Caco-2 (cell line): Measurements from ENCODE around the gene TRAF3IP1. TPM values are rescaled to one million over a fixed set of nuclear protein-coding genes. Genes with fewer than 3 reads are reported as not detected.

Experiments
- BruUV-seq: library from RNA; stranded (reverse); fragments of 400-500 nt; replicated peaks from 2 replicates; lab custom pipeline; 2021; lab: Mats Ljungman, UMichigan
- CTCF ChIA-PET: fragments of 300-600 bp; sonication (Branson Sonifier 250); formaldehyde crosslinking; loops from one replicate; lab custom pipeline; 2022; ENCODE audit warnings: antibody characterized with exemption; lab: Charles Lee
- POLR2A ChIA-PET: fragments of 300-600 bp; sonication (Branson Sonifier 250); formaldehyde crosslinking; loops from one replicate; lab custom pipeline; 2022; ENCODE audit warnings: antibody characterized with exemption; lab: Charles Lee
- DNase-seq, 2 experiments: peaks; one replicate each; pipeline versions ENCODE4 v3.0.0 to v3.0.0-alpha.2; 2020 to 2022
- H3K27me3 ChIP-seq: replicated peaks from 2 replicates; pipeline ENCODE4 v1.6.0; 2011; ENCODE audit warnings: low read length; ENCODE audit not compliant: control insufficient read depth, insufficient read depth
- H3K36me3 ChIP-seq: 2 replicates; pipeline ENCODE4 v1.5.1; 2011; ENCODE audit warnings: low read length; ENCODE audit not compliant: control insufficient read depth, insufficient read depth
- H3K4me1 ChIP-seq: fragments of 250-450 bp; sonication (Bioruptor Pico); 2 replicates; pipeline ENCODE4 v1.5.1; 2020; ENCODE audit warnings: mild to moderate bottlenecking
- H3K4me3 ChIP-seq: 2 replicates; pipeline ENCODE4 v1.5.1; 2011; ENCODE audit warnings: low read depth, mild to moderate bottlenecking, control low read depth, low read length
- H3K9me3 ChIP-seq: fragments of 250-450 bp; sonication (Bioruptor Pico); 2 replicates; pipeline ENCODE4 v1.5.1; 2020; ENCODE audit warnings: mild to moderate bottlenecking, moderate library complexity
- H3K27ac Mint-ChIP-seq: one replicate; pipeline ENCODE4 v1.8.0; 2022; ENCODE audit warnings: mixed read lengths; ENCODE audit not compliant: unreplicated experiment
- H3K27me3 Mint-ChIP-seq: one replicate; pipeline ENCODE4 v1.8.0; 2022; ENCODE audit warnings: mixed read lengths; ENCODE audit not compliant: insufficient read depth, unreplicated experiment
- H3K36me3 Mint-ChIP-seq: one replicate; pipeline ENCODE4 v1.8.0; 2022; ENCODE audit warnings: mild to moderate bottlenecking, mixed read lengths; ENCODE audit not compliant: insufficient read depth, unreplicated experiment
- H3K4me1 Mint-ChIP-seq: one replicate; pipeline ENCODE4 v1.8.0; 2022; ENCODE audit warnings: low read depth, mixed read lengths; ENCODE audit not compliant: unreplicated experiment
- H3K4me3 Mint-ChIP-seq: one replicate; pipeline ENCODE4 v1.8.0; 2022; ENCODE audit warnings: mild to moderate bottlenecking, moderate library complexity, mixed read lengths; ENCODE audit not compliant: unreplicated experiment
- H3K9me3 Mint-ChIP-seq: one replicate; pipeline ENCODE4 v1.8.0; 2022; ENCODE audit warnings: mixed read lengths; ENCODE audit not compliant: unreplicated experiment
- CTCF ChIP-seq, 2 experiments: fragments of 200-600 bp in 1 of 2; IDR thresholded peaks; 1 replicate in 1 of 2; 2 replicates in 1 of 2; pipeline versions ENCODE4 v1.5.1 to v1.8.0; 2011 to 2022; ENCODE audit warnings: antibody characterized with exemption in 1 of 2, control low read depth in 1 of 2, inconsistent platforms in 1 of 2, low read depth in 1 of 2, low read length in 1 of 2, mild to moderate bottlenecking in 1 of 2, moderate library complexity in 1 of 2; ENCODE audit not compliant: insufficient read depth in 1 of 2, severe bottlenecking in 1 of 2, unreplicated experiment in 1 of 2
- intact Hi-C: fragments of 100-400 bp; cut with micrococcal nuclease; formaldehyde crosslinking; loops from one replicate; pipeline ENCODE4 v1.10.0; 2022; ENCODE audit not compliant: unreplicated experiment
- total RNA-seq: library from RNA; stranded (reverse); gene quantifications from 2 replicates; pipeline ENCODE4 v1.2.3, GENCODE V29; 2022

The TRAF3IP1 gene
- total RNA-seq, 1 experiment from 2014 or later = 7.4 TPM

GRCh38 chr2:238413368-238413767 lies 93.0 kb downstream of the TRAF3IP1 start:
- Histone ChIP-seq H3K36me3 (no peaks in the 10 kb centered on the region), H3K4me3 (no peak overlapping the region), H3K4me1 (no peaks in the 10 kb centered on the region), H3K27me3 (no peaks in the 10 kb centered on the region), H3K9me3 (no peaks in the 10 kb centered on the region)
- intact Hi-C loops = no loop called here
- DNase-seq = no peak
- H3K9me3 Mint-ChIP-seq = peaks cover 13% of the 10 kb centered on the region
- no peak for TF ChIP-seq CTCF (IDR thresholded peaks at IDR 0.05; ENCODE audit: insufficient read depth in 1 of 2, low read depth in 1 of 2, low read length in 1 of 2, severe bottlenecking in 1 of 2, unreplicated experiment in 1 of 2)
- no peak overlapping the region for H3K4me3 Mint-ChIP-seq
- H3K4me1 Mint-ChIP-seq = no peaks in the 10 kb centered on the region
- CTCF ChIA-PET = no interaction called here
- H3K27me3 Mint-ChIP-seq = no peaks in the 10 kb centered on the region
- H3K27ac Mint-ChIP-seq = no peak overlapping the region
- POLR2A ChIA-PET = no interaction called here
- peaks cover 6% of the 10 kb centered on the region for H3K36me3 Mint-ChIP-seq
- no TSS peak for BruUV-seq

GRCh38 chr2:238415036-238415764 lies 94.9 kb downstream of the TRAF3IP1 start:
- CTCF ChIA-PET = no interaction called here
- H3K4me3 Mint-ChIP-seq = no peak overlapping the region
- Histone ChIP-seq H3K9me3 (no peaks in the 10 kb centered on the region), H3K4me3 (no peak overlapping the region), H3K4me1 (no peaks in the 10 kb centered on the region), H3K27me3 (no peaks in the 10 kb centered on the region), H3K36me3 (no peaks in the 10 kb centered on the region)
- no peak for DNase-seq
- peaks cover 13% of the 10 kb centered on the region for H3K9me3 Mint-ChIP-seq
- no peaks in the 10 kb centered on the region for H3K27me3 Mint-ChIP-seq
- intact Hi-C loops = no loop called here
- H3K36me3 Mint-ChIP-seq = peaks cover 6% of the 10 kb centered on the region
- POLR2A ChIA-PET = no interaction called here
- TF ChIP-seq CTCF (IDR thresholded peaks at IDR 0.05; ENCODE audit: insufficient read depth in 1 of 2, low read depth in 1 of 2, low read length in 1 of 2, severe bottlenecking in 1 of 2, unreplicated experiment in 1 of 2) = no peak
- H3K4me1 Mint-ChIP-seq = no peaks in the 10 kb centered on the region
- H3K27ac Mint-ChIP-seq = no peak overlapping the region
- BruUV-seq = no TSS peak

GRCh38 chr2:238415893-238416292 lies 95.6 kb downstream of the TRAF3IP1 start:
- Mint-ChIP-seq H3K27ac (no peak overlapping the region), H3K36me3 (peaks cover 6% of the 10 kb centered on the region), H3K4me1 (no peaks in the 10 kb centered on the region), H3K27me3 (no peaks in the 10 kb centered on the region), H3K4me3 (no peak overlapping the region), H3K9me3 (peaks cover 13% of the 10 kb centered on the region)
- ChIA-PET CTCF (no interaction called here), POLR2A (no interaction called here)
- no peak for DNase-seq
- BruUV-seq = no TSS peak
- TF ChIP-seq CTCF (IDR thresholded peaks at IDR 0.05; ENCODE audit: insufficient read depth in 1 of 2, low read depth in 1 of 2, low read length in 1 of 2, severe bottlenecking in 1 of 2, unreplicated experiment in 1 of 2) = no peak
- Histone ChIP-seq H3K9me3 (no peaks in the 10 kb centered on the region), H3K27me3 (no peaks in the 10 kb centered on the region), H3K4me1 (no peaks in the 10 kb centered on the region), H3K36me3 (no peaks in the 10 kb centered on the region), H3K4me3 (no peak overlapping the region)
- intact Hi-C loops = no loop called here
